Measurements from ENCODE around the gene HOXC9.
A peak's percentile ranks its signal among the peaks of the same experiment; 100 is the strongest.

The HOXC9 gene

DNA sequence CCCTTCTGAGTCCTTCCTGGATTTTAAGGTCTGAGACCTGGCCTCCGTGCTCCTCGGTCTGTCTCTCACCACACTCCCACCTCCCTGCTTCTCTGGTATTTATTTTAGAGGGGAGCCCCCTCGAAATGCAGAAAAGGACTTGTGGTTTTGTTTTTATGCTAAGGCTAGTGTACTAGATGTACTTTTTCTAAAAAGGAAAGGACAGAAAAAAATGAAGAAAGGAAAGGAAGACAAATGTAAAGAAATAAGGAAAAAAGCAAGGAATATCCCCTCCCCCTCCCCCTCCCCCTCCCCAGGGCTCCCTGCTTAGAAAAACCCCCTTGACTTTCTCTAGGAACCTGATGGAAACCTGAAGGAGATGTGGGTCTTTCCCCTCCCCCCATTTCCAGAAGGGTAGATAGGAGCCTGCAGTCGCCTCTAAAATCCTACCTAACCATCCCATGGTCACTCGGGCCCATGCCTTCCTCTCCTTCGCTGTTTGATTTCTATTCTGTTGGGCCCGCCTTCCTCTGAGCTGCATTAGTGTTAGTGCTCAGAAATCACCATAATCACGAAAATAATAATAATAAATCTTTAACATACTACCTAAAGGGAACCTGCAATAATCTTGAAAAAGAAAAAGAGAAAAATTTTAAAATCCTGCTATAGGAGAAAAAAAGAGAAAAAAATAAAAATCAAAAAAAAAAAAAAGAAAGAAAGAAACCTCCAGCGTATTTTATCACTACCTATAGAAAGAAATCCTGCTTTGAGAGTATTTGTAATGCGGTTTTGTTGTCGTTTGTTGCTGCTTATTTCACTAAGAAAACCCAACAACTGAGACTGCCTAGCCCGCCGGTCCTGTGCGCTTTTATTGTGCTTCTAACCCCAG lies 11.9 kb downstream of the HOXC9 start:
- H3K4me1 ChIP-seq (ENCODE audit: control insufficient read depth, insufficient read depth, low read length, unreplicated experiment): peaks cover 51% of the 10 kb centered on the region
- peak overlapping the region; percentile 80 for H3K4me3 ChIP-seq (ENCODE audit: low read depth, low read length)

GRCh38 chr12:54012631-54013409 lies 12.9 kb downstream of the HOXC9 start:
- Histone ChIP-seq H3K27me3 (ENCODE audit: insufficient read depth, low read length) (no peaks in the 10 kb centered on the region), H3K4me1 (ENCODE audit: control insufficient read depth, insufficient read depth, low read length, unreplicated experiment) (peaks cover 44% of the 10 kb centered on the region), H2AFZ (ENCODE audit: low read length, unreplicated experiment) (no peak overlapping the region), H3K36me3 (ENCODE audit: insufficient read depth, low read length) (no peaks in the 10 kb centered on the region), H3K79me2 (ENCODE audit: control insufficient read depth, insufficient read depth, low read length, unreplicated experiment) (peaks cover 7% of the 10 kb centered on the region), H3K4me3 (ENCODE audit: low read depth, low read length) (no peak overlapping the region), H3K27ac (ENCODE audit: low read depth, low read length) (peak overlapping the region; percentile 51; the same call in 1 of the 2 replicates)

More for the DNA sequence above, 11.9 kb downstream of the HOXC9 start:
- Histone ChIP-seq H3K27ac (ENCODE audit: low read depth, low read length) (no peak overlapping the region), H3K27me3 (ENCODE audit: insufficient read depth, low read length) (no peaks in the 10 kb centered on the region), H3K36me3 (ENCODE audit: insufficient read depth, low read length) (no peaks in the 10 kb centered on the region), H2AFZ (ENCODE audit: low read length, unreplicated experiment) (no peak overlapping the region), H3K79me2 (ENCODE audit: control insufficient read depth, insufficient read depth, low read length, unreplicated experiment) (peaks cover 7% of the 10 kb centered on the region)

DNA sequence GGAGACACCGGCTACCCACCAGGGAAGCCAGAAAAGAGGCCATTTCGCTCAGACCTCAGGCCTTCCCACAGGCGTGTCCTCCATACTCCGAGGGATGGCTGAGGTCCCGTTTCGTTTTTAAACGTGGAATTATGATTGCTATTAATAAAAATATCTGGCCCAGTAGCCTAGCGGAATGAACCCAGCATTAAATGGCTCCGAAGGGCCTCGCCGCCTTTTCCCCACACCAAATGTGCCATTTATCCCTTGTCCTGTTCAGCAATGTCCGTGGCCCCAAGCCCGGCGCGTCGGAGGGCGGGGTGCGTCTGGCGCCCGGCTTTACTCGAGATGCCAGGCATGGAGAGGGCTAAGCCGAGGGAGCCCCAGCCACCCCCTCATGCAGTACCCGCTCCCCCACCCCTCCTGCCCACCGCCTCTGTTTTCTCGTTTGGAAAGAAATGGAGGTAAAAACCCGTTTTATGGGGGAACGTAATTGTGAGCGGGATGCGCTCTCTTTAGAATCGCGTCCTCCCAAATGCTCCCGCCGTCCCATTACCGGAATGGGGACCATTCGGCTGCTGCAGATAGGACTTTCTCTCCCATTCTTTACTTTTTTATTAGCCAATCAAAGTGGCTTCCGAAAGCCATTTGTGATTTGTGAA lies 14.5 kb downstream of the HOXC9 start:
- Histone ChIP-seq H2AFZ (ENCODE audit: low read length, unreplicated experiment) (no peak overlapping the region), H3K79me2 (ENCODE audit: control insufficient read depth, insufficient read depth, low read length, unreplicated experiment) (peaks cover 6% of the 10 kb centered on the region), H3K27ac (ENCODE audit: low read depth, low read length) (no peak overlapping the region), H3K36me3 (ENCODE audit: insufficient read depth, low read length) (no peaks in the 10 kb centered on the region), H3K4me3 (ENCODE audit: low read depth, low read length) (peak overlapping the region; percentile 42), H3K27me3 (ENCODE audit: insufficient read depth, low read length) (no peaks in the 10 kb centered on the region), H3K4me1 (ENCODE audit: control insufficient read depth, insufficient read depth, low read length, unreplicated experiment) (peaks cover 45% of the 10 kb centered on the region)

- Histone ChIP-seq H3K4me1 (ENCODE audit: control insufficient read depth, insufficient read depth, low read length, unreplicated experiment) (peaks cover 41% of the 10 kb centered on the region), H3K36me3 (ENCODE audit: insufficient read depth, low read length) (no peaks in the 10 kb centered on the region), H3K79me2 (ENCODE audit: control insufficient read depth, insufficient read depth, low read length, unreplicated experiment) (no peaks in the 10 kb centered on the region), H3K27me3 (ENCODE audit: insufficient read depth, low read length) (no peaks in the 10 kb centered on the region), H2AFZ (ENCODE audit: low read length, unreplicated experiment) (no peak overlapping the region), H3K27ac (ENCODE audit: low read depth, low read length) (no peak overlapping the region), H3K4me3 (ENCODE audit: low read depth, low read length) (peak overlapping the region; percentile 61; the same call in 1 of the 2 replicates)
Measured at GRCh38 chr12:54015018-54015931, 15.3 kb downstream of the HOXC9 start.

DNA sequence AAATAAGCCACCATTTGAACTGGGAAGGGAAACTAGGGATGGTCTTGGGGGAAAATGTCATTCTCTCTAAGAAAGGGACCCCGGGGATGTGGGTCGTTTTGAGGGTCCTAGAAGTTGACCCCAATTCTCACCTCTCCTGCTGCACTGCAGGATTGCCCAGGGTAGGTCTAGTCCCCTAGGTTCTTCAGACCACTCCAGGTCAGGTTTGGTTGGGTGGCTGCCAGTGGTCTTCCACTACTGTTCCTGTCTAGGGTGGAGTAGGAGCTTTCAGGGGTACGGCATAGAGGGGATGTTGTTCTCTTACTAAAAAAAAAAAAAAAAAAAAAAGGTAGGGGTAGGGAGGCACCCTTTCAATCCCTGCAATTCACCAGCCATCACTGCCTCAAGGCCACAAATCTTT lies 16.1 kb downstream of the HOXC9 start:
- Histone ChIP-seq H3K36me3 (ENCODE audit: insufficient read depth, low read length) (no peaks in the 10 kb centered on the region), H3K27me3 (ENCODE audit: insufficient read depth, low read length) (no peaks in the 10 kb centered on the region), H3K4me3 (ENCODE audit: low read depth, low read length) (peak overlapping the region; percentile 61), H3K4me1 (ENCODE audit: control insufficient read depth, insufficient read depth, low read length, unreplicated experiment) (peaks cover 35% of the 10 kb centered on the region), H2AFZ (ENCODE audit: low read length, unreplicated experiment) (peak overlapping the region; percentile 69), H3K27ac (ENCODE audit: low read depth, low read length) (no peak overlapping the region), H3K79me2 (ENCODE audit: control insufficient read depth, insufficient read depth, low read length, unreplicated experiment) (no peaks in the 10 kb centered on the region)

- Histone ChIP-seq H3K27ac (ENCODE audit: low read depth, low read length) (no peak overlapping the region), H2AFZ (ENCODE audit: low read length, unreplicated experiment) (peak overlapping the region; percentile 69), H3K27me3 (ENCODE audit: insufficient read depth, low read length) (no peaks in the 10 kb centered on the region), H3K4me1 (ENCODE audit: control insufficient read depth, insufficient read depth, low read length, unreplicated experiment) (peaks cover 35% of the 10 kb centered on the region), H3K36me3 (ENCODE audit: insufficient read depth, low read length) (no peaks in the 10 kb centered on the region), H3K4me3 (ENCODE audit: low read depth, low read length) (peak overlapping the region; percentile 87), H3K79me2 (ENCODE audit: control insufficient read depth, insufficient read depth, low read length, unreplicated experiment) (no peaks in the 10 kb centered on the region)
Measured at GRCh38 chr12:54016478-54016964, 16.6 kb downstream of the HOXC9 start.

DNA sequence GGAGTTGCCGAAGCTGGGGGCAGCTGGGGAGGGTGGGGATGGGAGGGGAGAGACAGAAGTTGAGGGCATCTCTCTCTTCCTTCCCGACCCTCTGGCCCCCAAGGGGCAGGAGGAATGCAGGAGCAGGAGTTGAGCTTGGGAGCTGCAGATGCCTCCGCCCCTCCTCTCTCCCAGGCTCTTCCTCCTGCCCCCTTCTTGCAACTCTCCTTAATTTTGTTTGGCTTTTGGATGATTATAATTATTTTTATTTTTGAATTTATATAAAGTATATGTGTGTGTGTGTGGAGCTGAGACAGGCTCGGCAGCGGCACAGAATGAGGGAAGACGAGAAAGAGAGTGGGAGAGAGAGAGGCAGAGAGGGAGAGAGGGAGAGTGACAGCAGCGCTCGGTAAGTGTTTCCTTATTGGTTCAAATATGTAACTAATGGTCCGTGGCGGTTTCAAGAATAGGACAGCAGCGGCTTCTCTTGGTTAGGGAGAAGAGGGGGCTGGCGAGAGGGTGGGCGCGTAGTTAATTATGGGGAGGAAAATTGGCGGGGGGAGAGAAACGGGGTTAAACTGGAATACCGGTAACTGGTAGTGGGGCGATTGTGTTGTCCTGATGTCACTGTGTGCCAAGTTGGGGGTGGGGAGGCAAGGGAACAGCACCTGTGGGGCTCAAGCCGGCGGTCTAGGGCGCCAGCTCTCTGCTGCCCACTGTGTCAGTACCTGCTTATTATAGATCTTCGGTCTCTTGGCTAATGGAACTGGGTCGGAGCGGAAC lies 17.2 kb downstream of the HOXC9 start:
- Histone ChIP-seq H3K4me3 (ENCODE audit: low read depth, low read length) (peak overlapping the region; percentile 87), H3K27ac (ENCODE audit: low read depth, low read length) (peak overlapping the region; percentile 2; the same call in 1 of the 2 replicates)

DNA sequence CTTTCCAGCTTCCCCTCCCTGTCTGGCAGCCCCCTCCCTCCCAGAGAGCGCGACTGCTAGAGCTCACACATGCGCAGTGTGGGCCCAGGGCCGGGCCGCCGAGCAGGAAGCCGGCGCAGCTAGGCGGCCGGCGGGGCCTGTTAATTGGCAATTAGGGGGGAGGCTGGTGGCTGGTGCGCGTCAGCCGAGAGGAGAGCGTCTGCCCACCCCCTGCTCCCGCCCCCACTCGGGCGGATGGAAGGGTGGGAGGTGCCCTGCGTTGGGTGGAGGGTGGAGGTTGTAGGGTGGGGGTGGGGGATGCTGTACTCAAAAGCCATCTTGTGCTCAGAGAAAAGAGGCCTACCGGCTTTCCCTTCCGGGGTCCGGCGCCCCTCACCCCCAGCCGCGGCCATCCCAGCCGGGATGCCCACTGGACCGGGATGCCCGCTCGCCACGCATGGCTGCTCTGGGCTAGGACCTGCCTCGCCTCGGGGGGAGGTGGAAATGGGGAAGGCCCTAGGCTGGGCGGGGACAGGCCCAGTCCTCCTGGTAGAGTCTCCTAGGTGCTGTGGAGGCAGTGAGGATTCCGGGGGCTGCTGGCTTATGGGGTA lies 18.0 kb downstream of the HOXC9 start:
- Histone ChIP-seq H3K4me1 (ENCODE audit: control insufficient read depth, insufficient read depth, low read length, unreplicated experiment) (peaks cover 30% of the 10 kb centered on the region), H3K36me3 (ENCODE audit: insufficient read depth, low read length) (no peaks in the 10 kb centered on the region), H3K27ac (ENCODE audit: low read depth, low read length) (peak overlapping the region; percentile 54), H3K27me3 (ENCODE audit: insufficient read depth, low read length) (no peaks in the 10 kb centered on the region), H2AFZ (ENCODE audit: low read length, unreplicated experiment) (peak overlapping the region; percentile 79), H3K4me3 (ENCODE audit: low read depth, low read length) (peak overlapping the region; percentile 87), H3K79me2 (ENCODE audit: control insufficient read depth, insufficient read depth, low read length, unreplicated experiment) (no peaks in the 10 kb centered on the region)

More for the DNA sequence above, 17.2 kb downstream of the HOXC9 start:
- H3K27me3 ChIP-seq (ENCODE audit: insufficient read depth, low read length): no peaks in the 10 kb centered on the region
- peaks cover 35% of the 10 kb centered on the region for H3K4me1 ChIP-seq (ENCODE audit: control insufficient read depth, insufficient read depth, low read length, unreplicated experiment)
- H3K79me2 ChIP-seq (ENCODE audit: control insufficient read depth, insufficient read depth, low read length, unreplicated experiment): no peaks in the 10 kb centered on the region
- H2AFZ ChIP-seq (ENCODE audit: low read length, unreplicated experiment): peak overlapping the region; percentile 79
- no peaks in the 10 kb centered on the region for H3K36me3 ChIP-seq (ENCODE audit: insufficient read depth, low read length)

DNA sequence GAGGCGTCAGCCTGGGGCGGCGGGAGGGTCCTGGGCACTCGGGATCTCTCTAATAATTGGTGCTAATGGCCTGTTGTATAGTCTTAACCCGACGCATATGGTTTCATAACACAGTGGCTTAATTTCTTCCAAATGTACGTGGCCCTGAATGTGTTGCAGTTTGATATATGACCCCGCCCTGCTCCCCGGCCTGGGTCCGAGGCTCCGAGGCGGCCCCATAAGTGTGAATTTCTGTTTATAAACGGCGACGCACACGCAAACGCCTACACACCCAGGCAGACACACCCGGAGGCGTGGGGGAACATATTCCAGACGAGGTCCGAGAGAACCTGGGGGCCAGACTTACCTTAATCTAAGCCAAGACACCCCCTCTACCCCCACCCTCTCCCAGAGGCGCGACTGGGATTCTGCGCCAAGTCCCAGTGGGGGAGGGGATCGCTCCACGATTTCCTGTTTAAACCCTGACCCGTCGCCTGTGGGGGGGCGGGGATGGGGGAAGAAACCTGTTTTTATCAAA lies 18.6 kb downstream of the HOXC9 start:
- Histone ChIP-seq H3K4me1 (ENCODE audit: control insufficient read depth, insufficient read depth, low read length, unreplicated experiment) (peaks cover 25% of the 10 kb centered on the region), H3K27me3 (ENCODE audit: insufficient read depth, low read length) (no peaks in the 10 kb centered on the region), H3K27ac (ENCODE audit: low read depth, low read length) (peak overlapping the region; percentile 54)

More for the DNA sequence above, 18.6 kb downstream of the HOXC9 start:
- H3K4me3 ChIP-seq (ENCODE audit: low read depth, low read length): peak overlapping the region; percentile 87
- no peaks in the 10 kb centered on the region for H3K36me3 ChIP-seq (ENCODE audit: insufficient read depth, low read length)
- no peaks in the 10 kb centered on the region for H3K79me2 ChIP-seq (ENCODE audit: control insufficient read depth, insufficient read depth, low read length, unreplicated experiment)
- peak overlapping the region; percentile 79 for H2AFZ ChIP-seq (ENCODE audit: low read length, unreplicated experiment)

Measured in ACC112 (cell line).